HCT116 (cell line): ENCODE measurements around the gene ID1. TPM values are rescaled to one million over a fixed set of nuclear protein-coding genes. Genes with fewer than 3 reads are reported as not detected.
A peak's percentile ranks its signal among the peaks of the same experiment; 100 is the strongest.

Experiments used
- ATAC-seq: fragments of 200-7000 bp; cut with Tn5 transposase; 2 replicates; pipeline ENCODE4 v1.9.1; 2020; ENCODE audit warnings: mild to moderate bottlenecking, moderate library complexity
- BruUV-seq: library from RNA; stranded (reverse); fragments of 400-500 nt; replicated peaks from 2 replicates; lab custom pipeline; 2021; lab: Mats Ljungman, UMichigan
- CTCF ChIA-PET: fragments of 300-600 bp; sonication (Branson Sonifier 250); formaldehyde crosslinking; loops from one replicate; lab custom pipeline; 2021; ENCODE audit warnings: antibody characterized with exemption; lab: Charles Lee
- POLR2A ChIA-PET: fragments of 300-600, 350-600 bp; sonication (Branson Sonifier 250); formaldehyde crosslinking; loops from one replicate; lab custom pipeline; 2021; ENCODE audit warnings: antibody characterized with exemption; lab: Charles Lee
- RAD21 ChIA-PET, 2 experiments: fragments of 300-600 bp; sonication (Branson Sonifier 250); formaldehyde crosslinking; loops; one replicate each; lab custom pipeline; 2023; ENCODE audit warnings: low total read pairs in 2 of 2; ENCODE audit not compliant: uncharacterized antibody in 2 of 2, unreplicated experiment in 2 of 2, low non-redundant PET in 1 of 2; lab: Charles Lee
- DNase-seq: peaks from one replicate; pipeline ENCODE4 v3.0.0-alpha.2; 2010; ENCODE audit warnings: low read depth, low spot score
- H2AFZ ChIP-seq: fragments of 200-600 bp; shearing (Covaris generic), sonication (generic); 2 replicates; pipeline ENCODE4 v1.6.1; 2017; ENCODE audit warnings: low read depth, mixed run types, mixed read lengths, antibody characterized with exemption, low read length; ENCODE audit not compliant: poor library complexity, severe bottlenecking
- H3K27ac ChIP-seq: 2 replicates; pipeline ENCODE4 v1.5.1; 2012; ENCODE audit warnings: low read depth, low read length
- H3K27me3 ChIP-seq: fragments of 200-600 bp; sonication (generic); 2 replicates; pipeline ENCODE4 v1.6.1; 2016; ENCODE audit warnings: mixed run types, low read length, mixed read lengths; ENCODE audit not compliant: insufficient read depth
- H3K36me3 ChIP-seq, 2 experiments: fragments of 200-500 bp in 1 of 2; fragments of 200-600 bp in 1 of 2; sonication (Bioruptor generic) in 1 of 2; sonication (generic) in 1 of 2; 2 replicates each; pipeline versions ENCODE4 v1.5.1 to v1.6.1; 2014 to 2016; ENCODE audit warnings: low read length in 2 of 2, inconsistent platforms in 1 of 2, mixed read lengths in 1 of 2, mixed run types in 1 of 2; ENCODE audit not compliant: insufficient read depth in 2 of 2, control insufficient read depth in 1 of 2
- H3K4me1 ChIP-seq, 2 experiments: fragments of 200-600 bp in 1 of 2; sonication (generic) in 1 of 2; 2 replicates each; pipeline versions ENCODE4 v1.5.1 to v1.6.1; 2012 to 2017; ENCODE audit warnings: low read length in 2 of 2, inconsistent platforms in 1 of 2, mild to moderate bottlenecking in 1 of 2, mixed read lengths in 1 of 2, mixed run types in 1 of 2, moderate library complexity in 1 of 2; ENCODE audit not compliant: insufficient read depth in 2 of 2, control insufficient read depth in 1 of 2
- H3K4me2 ChIP-seq: fragments of 200-600 bp; sonication (generic); 2 replicates; pipeline ENCODE4 v1.6.1; 2017; ENCODE audit warnings: mixed run types, low read length, mixed read lengths
- H3K4me3 ChIP-seq, 2 experiments: fragments of 200-600 bp in 1 of 2; sonication (generic) in 1 of 2; replicated peaks in 1 of 2; 2 replicates each; pipeline ENCODE4 v1.5.1; 2011 to 2016; ENCODE audit warnings: low read length in 2 of 2, control low read depth in 1 of 2, low read depth in 1 of 2, mild to moderate bottlenecking in 1 of 2, mixed read lengths in 1 of 2, mixed run types in 1 of 2
- H3K79me2 ChIP-seq: fragments of 200-600 bp; sonication (generic); 2 replicates; pipeline ENCODE4 v1.6.1; 2017; ENCODE audit warnings: mild to moderate bottlenecking, mixed run types, low read length, moderate library complexity, mixed read lengths; ENCODE audit not compliant: insufficient read depth
- H3K9ac ChIP-seq: fragments of 200-600 bp; sonication (generic); 2 replicates; pipeline ENCODE4 v1.6.1; 2016; ENCODE audit warnings: low read length, mixed read lengths
- H3K9me2 ChIP-seq: fragments of 200-600 bp; sonication (generic), shearing (Covaris generic); 2 replicates; pipeline ENCODE4 v1.6.1; 2017; ENCODE audit warnings: mixed run types, mild to moderate bottlenecking, moderate library complexity; ENCODE audit not compliant: insufficient read depth
- H3K9me3 ChIP-seq, 2 experiments: fragments of 200-500 bp in 1 of 2; fragments of 200-600 bp in 1 of 2; sonication (Bioruptor generic) in 1 of 2; sonication (generic) in 1 of 2; 2 replicates each; pipeline ENCODE4 v1.6.1; 2014 to 2017; ENCODE audit warnings: low read length in 2 of 2, mixed read lengths in 2 of 2, inconsistent platforms in 1 of 2, low read depth in 1 of 2, mild to moderate bottlenecking in 1 of 2, mixed run types in 1 of 2, moderate library complexity in 1 of 2; ENCODE audit not compliant: control insufficient read depth in 1 of 2, insufficient read depth in 1 of 2
- H4K20me1 ChIP-seq: fragments of 200-600 bp; sonication (generic), shearing (Covaris generic); 2 replicates; pipeline ENCODE4 v1.6.1; 2017; ENCODE audit warnings: mixed run types, mild to moderate bottlenecking, moderate library complexity; ENCODE audit not compliant: insufficient read depth
- ELF1 ChIP-seq: IDR thresholded peaks from 2 replicates; pipeline ENCODE4 v1.6.1; 2012; ENCODE audit warnings: low read depth, borderline replicate concordance
- EZH2 ChIP-seq: fragments of 200-600 bp; sonication (generic); IDR thresholded peaks from 2 replicates; pipeline ENCODE4 v1.6.1; 2017; ENCODE audit warnings: antibody characterized with exemption, mixed run types
- EZH2phosphoT487 ChIP-seq: fragments of 200-600 bp; IDR thresholded peaks from 2 replicates; pipeline ENCODE4 v1.6.1; 2018; ENCODE audit warnings: antibody characterized with exemption, borderline replicate concordance
- FOSL1 ChIP-seq: IDR thresholded peaks from 2 replicates; pipeline ENCODE4 v1.6.1; 2012; ENCODE audit warnings: low read depth
- JUND ChIP-seq: IDR thresholded peaks from 2 replicates; pipeline ENCODE4 v1.6.1; 2012
- POLR2AphosphoS5 ChIP-seq: IDR thresholded peaks from 2 replicates; pipeline ENCODE4 v1.6.1; 2011; ENCODE audit warnings: mild to moderate bottlenecking, low read depth, low read length, moderate library complexity
- TCF7L2 ChIP-seq: IDR thresholded peaks from 2 replicates; pipeline ENCODE4 v1.7.0; 2011; ENCODE audit warnings: borderline replicate concordance, inconsistent platforms; ENCODE audit not compliant: insufficient read depth, insufficient read length; ENCODE audit errors: extremely low read depth
- ZNF274 ChIP-seq: fragments of 200-500 bp; sonication (Bioruptor generic); IDR thresholded peaks from 2 replicates; pipeline ENCODE4 v1.6.1; 2014; ENCODE audit warnings: mild to moderate bottlenecking, low read depth, low read length, inconsistent platforms
- intact Hi-C: fragments of 100-400 bp; cut with micrococcal nuclease; formaldehyde crosslinking; loops from 2 replicates; pipeline ENCODE4 v1.10.0; 2022
- total RNA-seq: library from RNA; stranded (reverse); gene quantifications from one replicate; pipeline ENCODE4 v1.2.1, GENCODE V29; 2021; ENCODE audit not compliant: unreplicated experiment
- TF ChIP-seq, protein P1 (sequence below), 3 experiments: fragments of 200-600 bp in 1 of 3; sonication (generic) in 1 of 3; IDR thresholded peaks in 2 of 3; conservative IDR thresholded peaks in 1 of 3; 2 replicates each; pipeline ENCODE4 v1.5.1; 2012 to 2017; ENCODE audit warnings: low read depth in 2 of 3, low read length in 2 of 3, antibody characterized with exemption in 1 of 3, borderline replicate concordance in 1 of 3, control low read depth in 1 of 3, mild to moderate bottlenecking in 1 of 3, mixed read lengths in 1 of 3, mixed run types in 1 of 3, moderate library complexity in 1 of 3; ENCODE audit not compliant: insufficient read depth in 1 of 3
- TF ChIP-seq, protein P2 (sequence below): IDR thresholded peaks from 2 replicates; pipeline ENCODE4 v1.6.1; 2012
- TF ChIP-seq, protein P3 (sequence below): IDR thresholded peaks from 2 replicates; pipeline ENCODE4 v1.6.1; 2012; ENCODE audit warnings: low read depth

ID1 gene
- total RNA-seq, 1 experiment from 2014 or later = 811 TPM

DNA sequence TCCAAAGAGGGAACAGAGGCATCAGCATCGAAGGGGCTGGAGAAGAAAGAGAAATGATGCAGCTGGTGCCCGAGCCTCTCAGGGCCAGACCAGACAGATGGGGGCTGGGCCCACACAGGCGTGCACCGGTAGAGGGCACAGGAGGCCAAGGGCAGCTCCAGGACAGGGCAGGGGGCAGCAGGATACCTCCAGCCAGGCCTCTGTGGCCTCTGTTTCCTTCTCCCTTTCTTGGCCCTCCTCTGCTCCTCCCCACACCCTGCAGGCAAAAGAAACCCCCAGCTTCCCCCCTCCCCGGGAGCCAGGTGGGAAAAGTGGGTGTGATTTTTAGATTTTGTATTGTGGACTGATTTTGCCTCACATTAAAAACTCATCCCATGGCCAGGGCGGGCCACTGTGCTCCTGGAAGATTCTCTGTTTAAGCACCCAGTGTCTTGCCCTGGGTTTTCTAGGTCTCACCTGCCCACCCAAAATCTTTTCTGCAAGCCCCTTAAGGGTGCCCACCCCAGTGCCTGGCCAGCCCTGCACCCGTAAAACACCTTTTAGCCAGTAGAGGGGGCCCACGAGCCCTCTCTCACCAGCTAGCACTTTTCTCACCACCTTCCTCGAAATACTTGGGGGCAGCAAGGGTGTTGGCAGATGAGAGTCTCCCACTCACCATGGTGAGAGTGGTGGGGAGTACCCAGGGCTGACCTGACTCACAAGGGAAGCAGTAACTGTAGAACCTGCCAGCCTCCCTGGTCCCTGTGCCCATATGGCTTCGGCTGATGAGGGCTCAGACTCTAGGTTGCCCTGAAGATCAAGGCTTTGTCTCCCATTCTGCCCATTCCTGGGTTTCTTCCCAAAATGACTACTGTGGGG lies 35.7 kb upstream of the ID1 start:
- H3K27ac ChIP-seq = peak overlapping the region; percentile 98
- ATAC-seq = 0 out of 2 replicates have a peak, but pooled peaks have one; percentile 9
- no peak overlapping the region for H3K4me3 ChIP-seq
- 0 out of 2 replicates have a peak, but pooled peaks cover 7% of the 10 kb centered on the region for H3K79me2 ChIP-seq
- no peaks in the 10 kb centered on the region for H3K9me3 ChIP-seq
- POLR2A ChIA-PET = interaction anchor here (1.7 to 28.6 kb wide), 3 partner anchors 9 to 35 kb away, joined by 9 to 1106 read pairs (median 19); partner anchors contain the start of gene ID1
- CTCF ChIA-PET = interaction anchor here (0.5 to 10.8 kb wide), 16 partner anchors 9 to 170 kb away, joined by 3 to 256 read pairs (median 4); partner anchors contain the start of genes HM13, ID1 and TPX2
- peaks cover 87 to 93% of the 10 kb centered on the region in 2 experiments for H3K4me1 ChIP-seq
- H3K4me2 ChIP-seq = peak overlapping the region; percentile 72
- intact Hi-C loops = no loop called here
- no TSS peak for BruUV-seq
- no peaks in the 10 kb centered on the region for H3K27me3 ChIP-seq
- no peaks in the 10 kb centered on the region for H3K9me2 ChIP-seq
- H3K36me3 ChIP-seq = peaks cover 0 to 1% of the 10 kb centered on the region in 2 experiments; a peak in 1 of 4 replicates
- no peak for TF ChIP-seq JUND
- no peak for TF ChIP-seq ZNF274
- no peak for TF ChIP-seq FOSL1
- TF ChIP-seq, protein P1, sequence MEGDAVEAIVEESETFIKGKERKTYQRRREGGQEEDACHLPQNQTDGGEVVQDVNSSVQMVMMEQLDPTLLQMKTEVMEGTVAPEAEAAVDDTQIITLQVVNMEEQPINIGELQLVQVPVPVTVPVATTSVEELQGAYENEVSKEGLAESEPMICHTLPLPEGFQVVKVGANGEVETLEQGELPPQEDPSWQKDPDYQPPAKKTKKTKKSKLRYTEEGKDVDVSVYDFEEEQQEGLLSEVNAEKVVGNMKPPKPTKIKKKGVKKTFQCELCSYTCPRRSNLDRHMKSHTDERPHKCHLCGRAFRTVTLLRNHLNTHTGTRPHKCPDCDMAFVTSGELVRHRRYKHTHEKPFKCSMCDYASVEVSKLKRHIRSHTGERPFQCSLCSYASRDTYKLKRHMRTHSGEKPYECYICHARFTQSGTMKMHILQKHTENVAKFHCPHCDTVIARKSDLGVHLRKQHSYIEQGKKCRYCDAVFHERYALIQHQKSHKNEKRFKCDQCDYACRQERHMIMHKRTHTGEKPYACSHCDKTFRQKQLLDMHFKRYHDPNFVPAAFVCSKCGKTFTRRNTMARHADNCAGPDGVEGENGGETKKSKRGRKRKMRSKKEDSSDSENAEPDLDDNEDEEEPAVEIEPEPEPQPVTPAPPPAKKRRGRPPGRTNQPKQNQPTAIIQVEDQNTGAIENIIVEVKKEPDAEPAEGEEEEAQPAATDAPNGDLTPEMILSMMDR (IDR thresholded peaks at IDR 0.05 in 2 of 3, conservative IDR thresholded peaks at IDR 0.05 in 1 of 3; ENCODE audit: borderline replicate concordance in 1 of 3, insufficient read depth in 1 of 3, low read depth in 2 of 3, low read length in 2 of 3) = peak in 2 of 3 experiments; percentile 90 to 92; a peak in 4 of 6 replicates
- TF ChIP-seq POLR2AphosphoS5 = peak; percentile 5; the same call in 1 of the 2 replicates
- TF ChIP-seq TCF7L2 = no peak
- TF ChIP-seq, protein P2, sequence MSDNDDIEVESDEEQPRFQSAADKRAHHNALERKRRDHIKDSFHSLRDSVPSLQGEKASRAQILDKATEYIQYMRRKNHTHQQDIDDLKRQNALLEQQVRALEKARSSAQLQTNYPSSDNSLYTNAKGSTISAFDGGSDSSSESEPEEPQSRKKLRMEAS = no peak
- TF ChIP-seq EZH2 = no peak
- TF ChIP-seq, protein P3, sequence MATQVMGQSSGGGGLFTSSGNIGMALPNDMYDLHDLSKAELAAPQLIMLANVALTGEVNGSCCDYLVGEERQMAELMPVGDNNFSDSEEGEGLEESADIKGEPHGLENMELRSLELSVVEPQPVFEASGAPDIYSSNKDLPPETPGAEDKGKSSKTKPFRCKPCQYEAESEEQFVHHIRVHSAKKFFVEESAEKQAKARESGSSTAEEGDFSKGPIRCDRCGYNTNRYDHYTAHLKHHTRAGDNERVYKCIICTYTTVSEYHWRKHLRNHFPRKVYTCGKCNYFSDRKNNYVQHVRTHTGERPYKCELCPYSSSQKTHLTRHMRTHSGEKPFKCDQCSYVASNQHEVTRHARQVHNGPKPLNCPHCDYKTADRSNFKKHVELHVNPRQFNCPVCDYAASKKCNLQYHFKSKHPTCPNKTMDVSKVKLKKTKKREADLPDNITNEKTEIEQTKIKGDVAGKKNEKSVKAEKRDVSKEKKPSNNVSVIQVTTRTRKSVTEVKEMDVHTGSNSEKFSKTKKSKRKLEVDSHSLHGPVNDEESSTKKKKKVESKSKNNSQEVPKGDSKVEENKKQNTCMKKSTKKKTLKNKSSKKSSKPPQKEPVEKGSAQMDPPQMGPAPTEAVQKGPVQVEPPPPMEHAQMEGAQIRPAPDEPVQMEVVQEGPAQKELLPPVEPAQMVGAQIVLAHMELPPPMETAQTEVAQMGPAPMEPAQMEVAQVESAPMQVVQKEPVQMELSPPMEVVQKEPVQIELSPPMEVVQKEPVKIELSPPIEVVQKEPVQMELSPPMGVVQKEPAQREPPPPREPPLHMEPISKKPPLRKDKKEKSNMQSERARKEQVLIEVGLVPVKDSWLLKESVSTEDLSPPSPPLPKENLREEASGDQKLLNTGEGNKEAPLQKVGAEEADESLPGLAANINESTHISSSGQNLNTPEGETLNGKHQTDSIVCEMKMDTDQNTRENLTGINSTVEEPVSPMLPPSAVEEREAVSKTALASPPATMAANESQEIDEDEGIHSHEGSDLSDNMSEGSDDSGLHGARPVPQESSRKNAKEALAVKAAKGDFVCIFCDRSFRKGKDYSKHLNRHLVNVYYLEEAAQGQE = no peak
- TF ChIP-seq EZH2phosphoT487 = no peak
- no peak for TF ChIP-seq ELF1
- TF ChIP-seq, all 23 proteins: peak for 2
- RAD21 ChIA-PET = interaction anchor here (1.0 to 5.7 kb wide), 6 partner anchors 9 to 43 kb away, joined by 3 to 74 read pairs (median 6); no protein-coding TSS in a partner anchor
- DNase-seq = no peak
- peak overlapping the region; percentile 52 for H3K9ac ChIP-seq
- H2AFZ ChIP-seq = no peak overlapping the region
- H4K20me1 ChIP-seq = no peaks in the 10 kb centered on the region
